ENCODE measurements around the gene RIF1. TPM values are rescaled to one million over a fixed set of nuclear protein-coding genes. Genes with fewer than 3 reads are reported as not detected.

RIF1 gene
- total RNA-seq, 4 donors from 2014 or later = 10.8 to 43.2 (median 17.9) TPM

- peaks cover 0 to 5% (median 0%) of the 10 kb centered on the region in 4 donors for H3K36me3 ChIP-seq
- H3K4me1 ChIP-seq = no peaks in the 10 kb centered on the region
- in situ Hi-C loops (cut with MboI; ENCODE audit: low pct_ligation_motif_present in 1 of 4, low pct_unique_long_range_greater_than_20kb in 1 of 4, low sequenced_read_pairs in 3 of 4) (no loop called here), intact Hi-C loops (cut with DNase I; ENCODE audit: low total_unique reads) (no loop called here)
- DNase-seq = no peak
- 85% methylated on average over 4 of the region's 4 CpGs; no CpG with 5 or more reads in 1 of the 2 donors for WGBS, 2 donors (ENCODE audit: low coverage in 1 of 2)
- H3K4me3 ChIP-seq = no peak overlapping the region
- H3K27me3 ChIP-seq = no peaks in the 10 kb centered on the region
- TF ChIP-seq POLR2AphosphoS5 (IDR thresholded peaks at IDR 0.05) (no peak), POLR2A (IDR thresholded peaks at IDR 0.05) (no peak), EP300 (IDR thresholded peaks at IDR 0.05; ENCODE audit: low read depth) (no peak)
- TF ChIP-seq, protein P1, sequence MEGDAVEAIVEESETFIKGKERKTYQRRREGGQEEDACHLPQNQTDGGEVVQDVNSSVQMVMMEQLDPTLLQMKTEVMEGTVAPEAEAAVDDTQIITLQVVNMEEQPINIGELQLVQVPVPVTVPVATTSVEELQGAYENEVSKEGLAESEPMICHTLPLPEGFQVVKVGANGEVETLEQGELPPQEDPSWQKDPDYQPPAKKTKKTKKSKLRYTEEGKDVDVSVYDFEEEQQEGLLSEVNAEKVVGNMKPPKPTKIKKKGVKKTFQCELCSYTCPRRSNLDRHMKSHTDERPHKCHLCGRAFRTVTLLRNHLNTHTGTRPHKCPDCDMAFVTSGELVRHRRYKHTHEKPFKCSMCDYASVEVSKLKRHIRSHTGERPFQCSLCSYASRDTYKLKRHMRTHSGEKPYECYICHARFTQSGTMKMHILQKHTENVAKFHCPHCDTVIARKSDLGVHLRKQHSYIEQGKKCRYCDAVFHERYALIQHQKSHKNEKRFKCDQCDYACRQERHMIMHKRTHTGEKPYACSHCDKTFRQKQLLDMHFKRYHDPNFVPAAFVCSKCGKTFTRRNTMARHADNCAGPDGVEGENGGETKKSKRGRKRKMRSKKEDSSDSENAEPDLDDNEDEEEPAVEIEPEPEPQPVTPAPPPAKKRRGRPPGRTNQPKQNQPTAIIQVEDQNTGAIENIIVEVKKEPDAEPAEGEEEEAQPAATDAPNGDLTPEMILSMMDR (IDR thresholded peaks at IDR 0.05) = no peak
- H3K27ac ChIP-seq = no peak overlapping the region
- H3K9me3 ChIP-seq = no peaks in the 10 kb centered on the region
Measured at GRCh38 chr2:151484100-151484499, 74.4 kb downstream of the RIF1 start.

- Histone ChIP-seq H3K27me3 (no peaks in the 10 kb centered on the region), H3K27ac (no peak overlapping the region), H3K9me3 (no peaks in the 10 kb centered on the region), H3K36me3 (no peaks in the 10 kb centered on the region), H3K4me3 (no peak overlapping the region), H3K4me1 (peaks cover 0 to 4% (median 0%) of the 10 kb centered on the region in 4 donors)
- WGBS, 2 donors (ENCODE audit: low coverage in 1 of 2) = 80 to 87% methylated on average over 1 of the region's 1 CpG
- in situ Hi-C loops (cut with MboI; ENCODE audit: low pct_ligation_motif_present in 1 of 4, low pct_unique_long_range_greater_than_20kb in 1 of 4, low sequenced_read_pairs in 3 of 4) (no loop called here), intact Hi-C loops (cut with DNase I; ENCODE audit: low total_unique reads) (no loop called here)
- no peak for DNase-seq
- TF ChIP-seq POLR2A (IDR thresholded peaks at IDR 0.05) (no peak), EP300 (IDR thresholded peaks at IDR 0.05; ENCODE audit: low read depth) (no peak), POLR2AphosphoS5 (IDR thresholded peaks at IDR 0.05) (no peak)
- TF ChIP-seq, protein P1 (IDR thresholded peaks at IDR 0.05) = no peak
Measured at GRCh38 chr2:151486053-151486452, 76.4 kb downstream of the RIF1 start.

DNA sequence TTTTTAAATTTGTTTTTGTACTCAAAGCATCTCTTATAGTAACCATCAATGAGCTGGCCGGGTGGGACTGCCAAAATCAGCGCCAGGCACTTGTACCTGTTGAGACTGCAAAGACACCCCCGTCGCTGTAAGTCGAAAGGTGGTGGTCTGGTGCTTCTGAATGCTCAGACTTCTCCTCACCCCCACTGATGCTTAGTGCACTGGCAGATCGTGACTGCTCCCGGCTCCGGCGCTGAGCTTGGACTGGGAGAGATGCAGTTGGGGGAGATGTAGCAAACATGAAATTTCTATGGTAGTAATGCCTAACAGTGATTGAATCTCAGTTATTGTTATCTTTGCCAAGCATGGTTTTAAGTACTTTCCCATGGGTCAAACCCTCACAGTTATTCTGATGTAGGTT is 80.6 kb downstream of the RIF1 start:
- Histone ChIP-seq H3K4me3 (no peak overlapping the region), H3K36me3 (no peaks in the 10 kb centered on the region), H3K27ac (no peak overlapping the region), H3K9me3 (no peaks in the 10 kb centered on the region), H3K4me1 (peaks cover 0 to 6% (median 0%) of the 10 kb centered on the region in 4 donors), H3K27me3 (no peaks in the 10 kb centered on the region)
- in situ Hi-C loops (cut with MboI; ENCODE audit: low pct_ligation_motif_present in 1 of 4, low pct_unique_long_range_greater_than_20kb in 1 of 4, low sequenced_read_pairs in 3 of 4) = no loop called here
- no peak for DNase-seq
- 96 to 100% methylated on average over 2 to 9 of the region's 9 CpGs for WGBS, 2 donors (ENCODE audit: low coverage in 1 of 2)
- intact Hi-C loops (cut with DNase I; ENCODE audit: low total_unique reads) = no loop called here
- no peak for TF ChIP-seq EP300 (IDR thresholded peaks at IDR 0.05; ENCODE audit: low read depth)
- TF ChIP-seq POLR2AphosphoS5 (IDR thresholded peaks at IDR 0.05) = no peak
- TF ChIP-seq, protein P1 (IDR thresholded peaks at IDR 0.05) = no peak
- TF ChIP-seq POLR2A (IDR thresholded peaks at IDR 0.05) = no peak

DNA sequence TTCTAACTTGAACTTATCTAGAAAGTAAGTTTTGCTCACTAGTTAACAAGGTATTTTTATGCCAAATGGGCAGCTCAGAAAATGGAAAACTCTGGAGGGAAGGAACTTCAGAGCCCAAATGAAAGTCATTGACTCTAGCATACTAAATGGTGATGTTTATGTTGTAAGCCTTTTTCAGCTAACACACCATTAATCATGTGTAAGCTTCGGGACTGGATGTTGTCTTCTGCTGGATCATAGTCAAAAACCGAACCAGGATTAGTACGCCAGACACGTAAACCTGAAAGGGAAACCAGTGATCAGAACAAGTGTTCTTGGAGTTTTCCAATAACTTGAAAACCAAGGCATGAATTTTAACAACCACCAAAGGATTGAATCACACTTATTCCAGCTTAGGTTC is 81.8 kb downstream of the RIF1 start:
- Histone ChIP-seq H3K27me3 (no peaks in the 10 kb centered on the region), H3K36me3 (no peaks in the 10 kb centered on the region), H3K9me3 (no peaks in the 10 kb centered on the region), H3K4me3 (no peak overlapping the region), H3K4me1 (peaks cover 0 to 6% (median 0%) of the 10 kb centered on the region in 4 donors), H3K27ac (no peak overlapping the region)
- intact Hi-C loops (cut with DNase I; ENCODE audit: low total_unique reads) (no loop called here), in situ Hi-C loops (cut with MboI; ENCODE audit: low pct_ligation_motif_present in 1 of 4, low pct_unique_long_range_greater_than_20kb in 1 of 4, low sequenced_read_pairs in 3 of 4) (no loop called here)
- TF ChIP-seq, protein P1 (IDR thresholded peaks at IDR 0.05) = no peak
- TF ChIP-seq POLR2A (IDR thresholded peaks at IDR 0.05) (no peak), POLR2AphosphoS5 (IDR thresholded peaks at IDR 0.05) (peak; percentile 59 to 86 (median 69)), EP300 (IDR thresholded peaks at IDR 0.05; ENCODE audit: low read depth) (no peak)
- DNase-seq = no peak
- WGBS, 2 donors (ENCODE audit: low coverage in 1 of 2) = 77 to 86% methylated on average over 4 of the region's 4 CpGs

Measured in transverse colon (tissue), 4 donors.